ENCODE measurements around the gene PIERCE2. TPM values are rescaled to one million over a fixed set of nuclear protein-coding genes. Genes with fewer than 3 reads are reported as not detected.
"Not testable (repeated sequence)": the region's sequence is repeated elsewhere in the genome, so short reads cannot be mapped to it uniquely, and the experiment has no call there.

Gene PIERCE2
- total RNA-seq, 4 donors from 2014 or later: 3.5 to 14.9 (median 3.8) TPM; not detected in 1

- DNase-seq: no peak
Measured at GRCh38 chr15:55434989-55435825, 26.9 kb downstream of the PIERCE2 start.

GRCh38 chr15:55443141-55443540, 34.8 kb downstream of the PIERCE2 start:
- H3K36me3 ChIP-seq; intact Hi-C loops (cut with DNase I; ENCODE audit: low total_unique reads); H3K4me3 ChIP-seq; DNase-seq; in situ Hi-C loops (cut with MboI; ENCODE audit: low pct_ligation_motif_present in 1 of 4, low pct_unique_long_range_greater_than_20kb in 1 of 4, low sequenced_read_pairs in 3 of 4); H3K27ac ChIP-seq; H3K27me3 ChIP-seq; H3K9me3 ChIP-seq; H3K4me1 ChIP-seq: not testable (repeated sequence)
- WGBS, 2 donors (ENCODE audit: low coverage in 1 of 2): 90% methylated on average over 15 of the region's 15 CpGs; no CpG with 5 or more reads in 1 of the 2 donors

More at GRCh38 chr15:55434989-55435825, 26.9 kb downstream of the PIERCE2 start:
- no peak overlapping the region for H3K4me3 ChIP-seq
- intact Hi-C loops (cut with DNase I; ENCODE audit: low total_unique reads) (no loop called here), in situ Hi-C loops (cut with MboI; ENCODE audit: low pct_ligation_motif_present in 1 of 4, low pct_unique_long_range_greater_than_20kb in 1 of 4, low sequenced_read_pairs in 3 of 4) (loop anchor here in 2 of 4 donors (10.0 kb wide), 2 partner anchors 210 to 220 kb away; no protein-coding TSS in a partner anchor)
- H3K27ac ChIP-seq: no peak overlapping the region
- H3K27me3 ChIP-seq: no peaks in the 10 kb centered on the region
- H3K4me1 ChIP-seq: no peaks in the 10 kb centered on the region
- no peak for TF ChIP-seq POLR2A (IDR thresholded peaks at IDR 0.05)
- peak; percentile 35 to 55 (median 42) for TF ChIP-seq CTCF (IDR thresholded peaks at IDR 0.05)
- no peaks in the 10 kb centered on the region for H3K36me3 ChIP-seq
- H3K9me3 ChIP-seq: no peaks in the 10 kb centered on the region
- 29 to 36% methylated on average over 6 of the region's 6 CpGs for WGBS, 2 donors (ENCODE audit: low coverage in 1 of 2)

- H3K36me3 ChIP-seq; H3K27me3 ChIP-seq; in situ Hi-C loops (cut with MboI; ENCODE audit: low pct_ligation_motif_present in 1 of 4, low pct_unique_long_range_greater_than_20kb in 1 of 4, low sequenced_read_pairs in 3 of 4); DNase-seq; intact Hi-C loops (cut with DNase I; ENCODE audit: low total_unique reads); H3K4me1 ChIP-seq; H3K4me3 ChIP-seq; H3K9me3 ChIP-seq; H3K27ac ChIP-seq: not testable (repeated sequence)
- WGBS, 2 donors (ENCODE audit: low coverage in 1 of 2): 91% methylated on average over 27 of the region's 27 CpGs; no CpG with 5 or more reads in 1 of the 2 donors
Measured at GRCh38 chr15:55445936-55446335, 37.6 kb downstream of the PIERCE2 start.

GRCh38 chr15:55446379-55447029, 38.2 kb downstream of the PIERCE2 start:
- in situ Hi-C loops (cut with MboI; ENCODE audit: low pct_ligation_motif_present in 1 of 4, low pct_unique_long_range_greater_than_20kb in 1 of 4, low sequenced_read_pairs in 3 of 4); DNase-seq; H3K4me3 ChIP-seq; H3K27me3 ChIP-seq; intact Hi-C loops (cut with DNase I; ENCODE audit: low total_unique reads); H3K27ac ChIP-seq; H3K9me3 ChIP-seq; H3K36me3 ChIP-seq; H3K4me1 ChIP-seq: not testable (repeated sequence)
- WGBS, 2 donors (ENCODE audit: low coverage in 1 of 2): 92% methylated on average over 31 of the region's 41 CpGs; no CpG with 5 or more reads in 1 of the 2 donors

GRCh38 chr15:55447030-55447394, 38.7 kb downstream of the PIERCE2 start:
- intact Hi-C loops (cut with DNase I; ENCODE audit: low total_unique reads); H3K27me3 ChIP-seq; DNase-seq; H3K9me3 ChIP-seq; H3K4me3 ChIP-seq; H3K4me1 ChIP-seq; H3K36me3 ChIP-seq; in situ Hi-C loops (cut with MboI; ENCODE audit: low pct_ligation_motif_present in 1 of 4, low pct_unique_long_range_greater_than_20kb in 1 of 4, low sequenced_read_pairs in 3 of 4); H3K27ac ChIP-seq: not testable (repeated sequence)
- WGBS, 2 donors (ENCODE audit: low coverage in 1 of 2): 80% methylated on average over 3 of the region's 19 CpGs; no CpG with 5 or more reads in 1 of the 2 donors

- TF ChIP-seq POLR2AphosphoS5 (IDR thresholded peaks at IDR 0.05) (no peak), EP300 (IDR thresholded peaks at IDR 0.05; ENCODE audit: low read depth) (no peak)
- in situ Hi-C loops (cut with MboI; ENCODE audit: low pct_ligation_motif_present in 1 of 4, low pct_unique_long_range_greater_than_20kb in 1 of 4, low sequenced_read_pairs in 3 of 4) (no loop called here), intact Hi-C loops (cut with DNase I; ENCODE audit: low total_unique reads) (no loop called here)
- Histone ChIP-seq H3K4me1 (no peaks in the 10 kb centered on the region), H3K27me3 (no peaks in the 10 kb centered on the region), H3K4me3 (no peak overlapping the region), H3K27ac (no peak overlapping the region), H3K9me3 (no peaks in the 10 kb centered on the region), H3K36me3 (no peaks in the 10 kb centered on the region)
- 70 to 77% methylated on average over 2 to 5 of the region's 5 CpGs for WGBS, 2 donors (ENCODE audit: low coverage in 1 of 2)
- DNase-seq: no peak
Measured at GRCh38 chr15:55457401-55458022, 49.2 kb downstream of the PIERCE2 start.

Data from transverse colon (tissue), 4 donors.